ENCODE results near the gene KCNC4.

- TF ChIP-seq POLR2A (IDR thresholded peaks at IDR 0.05; ENCODE audit: low read length) = no peak
- no peak for TF ChIP-seq GATA1 (IDR thresholded peaks at IDR 0.05; ENCODE audit: low read depth, low read length)
Measured at GRCh38 chr1:110208916-110209645, 1.0 kb upstream of the KCNC4 start.
